HepG2 (cell line): ENCODE data around the gene PIAS1. TPM values are rescaled to one million over a fixed set of nuclear protein-coding genes. Genes with fewer than 3 reads are reported as not detected.

Experiments
- ATAC-seq: fragments of 200-7000 bp; cut with Tn5 transposase; 3 replicates; pipeline ENCODE4 v1.9.1; 2020; ENCODE audit warnings: mild to moderate bottlenecking, moderate library complexity
- BruUV-seq: library from RNA; stranded (reverse); fragments of 400-500 nt; replicated peaks from 2 replicates; lab custom pipeline; 2021; lab: Mats Ljungman, UMichigan
- CTCF ChIA-PET: fragments of 300-600 bp; formaldehyde crosslinking; extraction: SDS; loops from one replicate; lab custom pipeline; 2021; ENCODE audit warnings: low total read pairs, inconsistent platforms, low intra/inter-chr PET ratio; lab: Yijun Ruan, JAX
- POLR2A ChIA-PET: fragments of 350-600 bp; sonication (Branson Sonifier 250); formaldehyde crosslinking; loops from one replicate; lab custom pipeline; 2020; ENCODE audit warnings: antibody characterized with exemption, inconsistent platforms; lab: Yijun Ruan, JAX
- DNase-seq: peaks from one replicate; pipeline ENCODE4 v3.0.0-alpha.2; 2015; ENCODE audit warnings: low spot score
- FAIRE-seq: peaks from 3 replicates; lab custom pipeline; 2011; peaks lifted over from hg19 to GRCh38; lab: Jason Lieb, UNC
- H2AFZ ChIP-seq: one replicate; pipeline ENCODE4 v1.6.1; 2011; ENCODE audit warnings: low read length, inconsistent platforms
- H3K27ac ChIP-seq: fragments of 300-600 bp; 3 replicates; pipeline ENCODE4 v1.8.0; 2011; ENCODE audit warnings: mixed run types, mild to moderate bottlenecking, mixed read lengths, low read length, inconsistent platforms; ENCODE audit not compliant: insufficient read depth; ENCODE audit errors: extremely low read length
- H3K27me3 ChIP-seq, 2 experiments: fragments of 200-600 bp in 1 of 2; 2 replicates in 1 of 2; 3 replicates in 1 of 2; pipeline versions ENCODE4 v1.6.0 to v1.8.0; 2011; ENCODE audit warnings: low read length in 2 of 2, mild to moderate bottlenecking in 2 of 2, moderate library complexity in 2 of 2, inconsistent platforms in 1 of 2; ENCODE audit not compliant: insufficient read depth in 2 of 2, control insufficient read depth in 1 of 2
- H3K36me3 ChIP-seq, 2 experiments: fragments of 200-600 bp in 1 of 2; replicated peaks in 1 of 2; 2 replicates in 1 of 2; 3 replicates in 1 of 2; pipeline versions ENCODE4 v1.5.1 to v1.8.0; 2011; ENCODE audit warnings: low read length in 2 of 2, inconsistent platforms in 1 of 2; ENCODE audit not compliant: insufficient read depth in 2 of 2, control insufficient read depth in 1 of 2
- H3K4me1 ChIP-seq: 2 replicates; pipeline ENCODE4 v1.5.1; 2012; ENCODE audit warnings: low read length, inconsistent platforms; ENCODE audit not compliant: insufficient read depth
- H3K4me2 ChIP-seq: 2 replicates; pipeline ENCODE4 v1.6.0; 2011; ENCODE audit warnings: low read depth, low read length, inconsistent platforms
- H3K4me3 ChIP-seq, 3 experiments: fragments of 200-600 bp in 1 of 3; sonication (generic), shearing (Covaris generic) in 1 of 3; replicated peaks in 1 of 3; 2 replicates each; pipeline ENCODE4 v1.5.1; 2011 to 2016; ENCODE audit warnings: low read length in 3 of 3, inconsistent platforms in 2 of 3, low read depth in 2 of 3, mild to moderate bottlenecking in 2 of 3, control low read depth in 1 of 3, mixed read lengths in 1 of 3; ENCODE audit not compliant: insufficient read depth in 1 of 3
- H3K79me2 ChIP-seq: one replicate; pipeline ENCODE4 v1.6.1; 2011; ENCODE audit warnings: low read length, inconsistent platforms; ENCODE audit not compliant: insufficient read depth
- H3K9ac ChIP-seq: 2 replicates; pipeline ENCODE4 v1.6.0; 2011; ENCODE audit warnings: mild to moderate bottlenecking, low read depth, low read length, inconsistent platforms; ENCODE audit not compliant: insufficient read depth
- H3K9me3 ChIP-seq: 2 replicates; pipeline ENCODE4 v1.5.1; 2012; ENCODE audit warnings: mild to moderate bottlenecking, low read length
- H4K20me1 ChIP-seq: 2 replicates; pipeline ENCODE4 v1.6.0; 2011; ENCODE audit warnings: inconsistent platforms, mild to moderate bottlenecking, low read length, moderate library complexity; ENCODE audit not compliant: insufficient read depth
- ATF7 ChIP-seq, 2 experiments: fragments of 450-650 bp in 1 of 2; sonication (generic) in 1 of 2; formaldehyde crosslinking in 1 of 2; IDR thresholded peaks; 2 replicates each; pipeline versions ENCODE4 v1.4.0 to v1.6.1; 2016 to 2020; ENCODE audit warnings: antibody characterized with exemption in 1 of 2, mild to moderate bottlenecking in 1 of 2, missing genetic modification reagents in 1 of 2
- FOXP4 ChIP-seq: sonication (generic); formaldehyde crosslinking; IDR thresholded peaks from 2 replicates; pipeline ENCODE4 v1.4.0; 2020; ENCODE audit warnings: missing genetic modification reagents
- HMGA1 ChIP-seq: sonication (generic); formaldehyde crosslinking; conservative IDR thresholded peaks from 2 replicates; pipeline ENCODE4 v1.4.0; 2020; ENCODE audit warnings: missing genetic modification reagents
- MXI1 ChIP-seq: IDR thresholded peaks from 3 replicates; pipeline ENCODE4 v1.6.1; 2012; ENCODE audit warnings: low read depth, low read length, inconsistent platforms, borderline replicate concordance
- SNAPC4 ChIP-seq: sonication (generic); formaldehyde crosslinking; IDR thresholded peaks from 2 replicates; pipeline ENCODE4 v1.4.0; 2020; ENCODE audit warnings: mild to moderate bottlenecking, missing genetic modification reagents
- USF2 ChIP-seq, 2 experiments: sonication (generic) in 1 of 2; formaldehyde crosslinking in 1 of 2; IDR thresholded peaks; 2 replicates each; pipeline versions ENCODE4 v1.5.1 to v1.6.1; 2011 to 2020; ENCODE audit warnings: borderline replicate concordance in 1 of 2, low read depth in 1 of 2, low read length in 1 of 2, mild to moderate bottlenecking in 1 of 2, missing genetic modification reagents in 1 of 2, moderate library complexity in 1 of 2
- ZBTB2 ChIP-seq: sonication (generic); formaldehyde crosslinking; IDR thresholded peaks from 2 replicates; pipeline ENCODE4 v1.8.0; 2022; ENCODE audit warnings: low read depth, missing genetic modification reagents
- ZBTB34 ChIP-seq: sonication (generic); formaldehyde crosslinking; IDR thresholded peaks from 2 replicates; pipeline ENCODE4 v1.8.0; 2022; ENCODE audit warnings: mild to moderate bottlenecking, missing genetic modification reagents
- ZNF263 ChIP-seq: sonication (generic); formaldehyde crosslinking; IDR thresholded peaks from 2 replicates; pipeline ENCODE4 v1.4.0; 2020; ENCODE audit warnings: missing genetic modification reagents
- ZNF569 ChIP-seq: sonication (generic); formaldehyde crosslinking; IDR thresholded peaks from 2 replicates; pipeline ENCODE4 v1.5.0; 2020; ENCODE audit warnings: mild to moderate bottlenecking, missing genetic modification reagents, moderate library complexity, borderline replicate concordance
- ZSCAN9 ChIP-seq: IDR thresholded peaks from 2 replicates; pipeline ENCODE4 v1.6.1; 2016; ENCODE audit warnings: borderline replicate concordance
- WGBS: methylation state at CpG from one replicate; pipeline ENCODE4 v1.1.6; 2017; ENCODE audit warnings: low lambda C conversion rate; 5-methylcytosine and 5-hydroxymethylcytosine counted together
- in situ Hi-C: cut with HindIII; loops from 2 replicates; pipeline ENCODE4 v1.10.0; 2017; ENCODE audit warnings: low pct_unique_long_range_greater_than_20kb; ENCODE audit not compliant: extremely low pct_ligation_motif_present
- intact Hi-C: fragments of 100-400 bp; cut with micrococcal nuclease; formaldehyde crosslinking; loops from one replicate; pipeline ENCODE4 v1.10.0; 2022; ENCODE audit not compliant: unreplicated experiment
- polyA plus RNA-seq, 8 experiments: library from polyadenylated mRNA; depleted of rRNA in 3 of 8; stranded (reverse) in 7 of 8; unstranded in 1 of 8; fragments of >200 nt; fragmentation: Illumina TruSeq in 4 of 8; extraction: Trizol in 4 of 8; gene quantifications; 2 replicates each; pipeline versions ENCODE4 v1.2.1 to v1.2.3, GENCODE V29; 2011 to 2016; ENCODE audit warnings: low read depth in 4 of 8, missing spikeins in 1 of 8, mixed read lengths in 1 of 8; ENCODE audit not compliant: insufficient read depth in 1 of 8
- total RNA-seq, 5 experiments: library from RNA; depleted of rRNA; stranded (reverse); fragments of >200 nt; fragmentation: Illumina TruSeq; extraction: Trizol; gene quantifications; 2 replicates each; pipeline ENCODE4 v1.2.3, GENCODE V29; 2016; ENCODE audit warnings: low read depth in 1 of 5

The PIAS1 gene
- total and polyA plus RNA-seq, 2 of the 13 experiments (the other 11 are each of a cell fraction or from before 2014, with no cell fraction given), result 20.7 to 33.7 TPM

- 95% methylated on average over 1 of the region's 1 CpG for WGBS
- peaks cover 22% of the 10 kb centered on the region for H3K79me2 ChIP-seq
- ATAC-seq (no peak), FAIRE-seq (no peak), DNase-seq (no peak)
- H3K27ac ChIP-seq, result no peak overlapping the region
- H3K9me3 ChIP-seq, result no peaks in the 10 kb centered on the region
- H2AFZ ChIP-seq, result no peak overlapping the region
- no peak overlapping the region for H3K4me2 ChIP-seq
- H3K27me3 ChIP-seq, result no peaks in the 10 kb centered on the region
- ChIA-PET CTCF (no interaction called here), POLR2A (no interaction called here)
- H4K20me1 ChIP-seq, result peaks cover 20% of the 10 kb centered on the region
- intact Hi-C loops, result loop anchor here (1.0 to 10.0 kb wide), 5 partner anchors 103 to 1345 kb away; partner anchors contain the start of gene RNU6-1
- H3K4me1 ChIP-seq, result peaks cover 42% of the 10 kb centered on the region
- in situ Hi-C loops, result loop anchor here (5.0 kb wide), 1 partner anchor 190 kb away; no protein-coding TSS in a partner anchor
- H3K4me3 ChIP-seq, result no peak overlapping the region
- H3K36me3 ChIP-seq, result no peaks in the 10 kb centered on the region
- BruUV-seq, result no TSS peak
- no peak overlapping the region for H3K9ac ChIP-seq
- TF ChIP-seq MXI1, result no peak
- TF ChIP-seq ZNF263 (CRISPR knock-in tag), result no peak
- no peak for TF ChIP-seq ZBTB2
- no peak for TF ChIP-seq FOXP4 (CRISPR knock-in tag)
- no peak for TF ChIP-seq USF2 (IDR thresholded peaks at IDR 0.05; ENCODE audit: low read depth, low read length)
- TF ChIP-seq USF2 (CRISPR knock-in tag; IDR thresholded peaks at IDR 0.05; ENCODE audit: borderline replicate concordance), result no peak
- TF ChIP-seq ZNF569, result no peak
- no peak for TF ChIP-seq ATF7 (IDR thresholded peaks at IDR 0.05)
- TF ChIP-seq ATF7 (CRISPR knock-in tag; IDR thresholded peaks at IDR 0.05), result no peak
- TF ChIP-seq SNAPC4 (CRISPR knock-in tag), result no peak
- no peak for TF ChIP-seq ZBTB34 (CRISPR knock-in tag)
- TF ChIP-seq ZSCAN9 (CRISPR knock-in tag), result no peak
- TF ChIP-seq HMGA1, result no peak
Measured at GRCh38 chr15:68051907-68052306, 2.2 kb upstream of the PIAS1 start.
